Measurements from ENCODE around the gene KCNH5. TPM values are rescaled to one million over a fixed set of nuclear protein-coding genes. Genes with fewer than 3 reads are reported as not detected.

Gene KCNH5
- total RNA-seq, 2 donors from 2014 or later = 0.06 to 0.09 TPM

GRCh38 chr14:63046339-63047268 is 1.3 kb upstream of the KCNH5 start:
- 22% methylated on average over 23 of the region's 23 CpGs for WGBS
- Histone ChIP-seq H3K4me3 (no peak overlapping the region), H3K9me3 (no peaks in the 10 kb centered on the region), H3K27ac (no peak overlapping the region), H3K36me3 (no peaks in the 10 kb centered on the region), H3K27me3 (replicated peaks; ENCODE audit: insufficient read depth) (peaks cover 8% of the 10 kb centered on the region), H3K4me1 (replicated peaks) (peaks cover 10% of the 10 kb centered on the region)
- intact Hi-C loops (cut with DNase I) = no loop called here
- TF ChIP-seq POLR2AphosphoS5 (IDR thresholded peaks at IDR 0.05) = no peak
- no peak for TF ChIP-seq POLR2A (IDR thresholded peaks at IDR 0.05)
- no peak for TF ChIP-seq CTCF (IDR thresholded peaks at IDR 0.05)
- DNase-seq (ENCODE audit: low spot score) = no peak

- intact Hi-C loops (cut with DNase I) = no loop called here
- Histone ChIP-seq H3K4me3 (peak overlapping the region; percentile 19 to 24), H3K4me1 (replicated peaks) (peaks cover 10% of the 10 kb centered on the region), H3K27ac (no peak overlapping the region), H3K36me3 (no peaks in the 10 kb centered on the region), H3K27me3 (replicated peaks; ENCODE audit: insufficient read depth) (peaks cover 8% of the 10 kb centered on the region), H3K9me3 (no peaks in the 10 kb centered on the region)
- TF ChIP-seq POLR2AphosphoS5 (IDR thresholded peaks at IDR 0.05) = no peak
- no peak for TF ChIP-seq POLR2A (IDR thresholded peaks at IDR 0.05)
- TF ChIP-seq CTCF (IDR thresholded peaks at IDR 0.05) = no peak
- DNase-seq (ENCODE audit: low spot score) = no peak
- 1% methylated on average over 56 of the region's 70 CpGs for WGBS
These were observed 508 bp upstream of the KCNH5 start for GRCh38 chr14:63045612-63046320.

- TF ChIP-seq CTCF (IDR thresholded peaks at IDR 0.05) (peak in 1 of 4 experiments; percentile 19), POLR2A (IDR thresholded peaks at IDR 0.05) (no peak)
- intact Hi-C loops (cut with DNase I) = loop anchor here (5.0 to 10.0 kb wide), 2 partner anchors 125 to 863 kb away; no protein-coding TSS in a partner anchor
- H3K36me3 ChIP-seq = no peaks in the 10 kb centered on the region
- H3K4me3 ChIP-seq = no peak overlapping the region
- DNase-seq (ENCODE audit: low spot score) = no peak
- no peaks in the 10 kb centered on the region for H3K9me3 ChIP-seq
- H3K27me3 ChIP-seq (replicated peaks; ENCODE audit: insufficient read depth) = no peaks in the 10 kb centered on the region
- WGBS = 20% methylated on average over 3 of the region's 3 CpGs
- H3K4me1 ChIP-seq (replicated peaks) = peaks cover 1% of the 10 kb centered on the region
- H3K27ac ChIP-seq = no peak overlapping the region
These were observed 5.4 kb downstream of the KCNH5 start for GRCh38 chr14:63039866-63040265.

GRCh38 chr14:63032641-63033040 is 12.6 kb downstream of the KCNH5 start:
- H3K27ac ChIP-seq = no peak overlapping the region
- H3K9me3 ChIP-seq = no peaks in the 10 kb centered on the region
- TF ChIP-seq CTCF (IDR thresholded peaks at IDR 0.05) = no peak
- no peak for TF ChIP-seq POLR2AphosphoS5 (IDR thresholded peaks at IDR 0.05)
- TF ChIP-seq POLR2A (IDR thresholded peaks at IDR 0.05) = no peak
- intact Hi-C loops (cut with DNase I) = loop anchor here (10.0 kb wide), 1 partner anchor 118 kb away; no protein-coding TSS in a partner anchor
- no peaks in the 10 kb centered on the region for H3K4me1 ChIP-seq (replicated peaks)
- H3K4me3 ChIP-seq = no peak overlapping the region
- 75% methylated on average over 4 of the region's 4 CpGs for WGBS
- peaks cover 3% of the 10 kb centered on the region for H3K27me3 ChIP-seq (replicated peaks; ENCODE audit: insufficient read depth)
- no peaks in the 10 kb centered on the region for H3K36me3 ChIP-seq
- DNase-seq (ENCODE audit: low spot score) = no peak

Measured in prostate gland (tissue), 2 donors.